Kidney epithelial cell (primary cell): Measurements from ENCODE around the gene PAM. TPM values are rescaled to one million over a fixed set of nuclear protein-coding genes. Genes with fewer than 3 reads are reported as not detected.

Source experiments
- DNase-seq: peaks from one replicate; pipeline ENCODE4 v3.0.0-alpha.2; 2010; ENCODE audit warnings: low read depth
- H3K27me3 ChIP-seq: 2 replicates; pipeline ENCODE4 v1.6.0; 2011; ENCODE audit warnings: low read length; ENCODE audit not compliant: control insufficient read depth, insufficient read depth
- H3K36me3 ChIP-seq: 2 replicates; pipeline ENCODE4 v1.5.1; 2011; ENCODE audit warnings: low read length; ENCODE audit not compliant: control insufficient read depth, insufficient read depth
- H3K4me3 ChIP-seq: 2 replicates; pipeline ENCODE4 v1.5.1; 2011; ENCODE audit warnings: low read depth, mild to moderate bottlenecking, control low read depth, low read length
- total RNA-seq: library from RNA; depleted of rRNA; stranded (reverse); fragments of >200 nt; gene quantifications from 2 replicates; pipeline ENCODE4 v1.2.3, GENCODE V29; 2015
- TF ChIP-seq, protein P1 (sequence below): IDR thresholded peaks from 2 replicates; pipeline ENCODE4 v1.5.1; 2011; ENCODE audit warnings: mild to moderate bottlenecking, moderate library complexity, low read length, control low read depth, inconsistent platforms; ENCODE audit not compliant: insufficient read depth, poor library complexity, severe bottlenecking

The PAM gene
- total RNA-seq, 1 donor from 2014 or later = 95.9 TPM

DNA sequence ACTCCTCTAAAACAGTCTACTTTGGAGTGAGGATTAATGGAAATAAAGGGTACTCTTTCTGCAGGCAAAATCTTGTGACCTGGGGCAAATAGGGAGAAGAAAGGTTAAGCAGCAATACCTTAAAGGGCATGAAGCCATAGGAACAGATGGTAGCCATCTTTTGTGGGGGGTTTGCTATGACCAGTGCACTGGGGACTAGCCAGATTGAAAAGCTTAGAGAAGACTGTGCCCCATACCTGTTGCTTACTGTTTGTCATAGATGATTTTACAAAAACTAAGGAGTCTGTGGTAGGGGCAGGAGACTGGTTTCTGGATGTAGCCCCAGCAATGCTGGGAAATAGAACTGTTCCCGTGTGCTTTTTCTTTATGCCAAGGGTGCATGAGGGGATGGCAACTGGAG is 58.6 kb downstream of the PAM start:
- H3K4me3 ChIP-seq = no peak overlapping the region
- no peaks in the 10 kb centered on the region for H3K36me3 ChIP-seq
- DNase-seq = no peak
- TF ChIP-seq, protein P1, sequence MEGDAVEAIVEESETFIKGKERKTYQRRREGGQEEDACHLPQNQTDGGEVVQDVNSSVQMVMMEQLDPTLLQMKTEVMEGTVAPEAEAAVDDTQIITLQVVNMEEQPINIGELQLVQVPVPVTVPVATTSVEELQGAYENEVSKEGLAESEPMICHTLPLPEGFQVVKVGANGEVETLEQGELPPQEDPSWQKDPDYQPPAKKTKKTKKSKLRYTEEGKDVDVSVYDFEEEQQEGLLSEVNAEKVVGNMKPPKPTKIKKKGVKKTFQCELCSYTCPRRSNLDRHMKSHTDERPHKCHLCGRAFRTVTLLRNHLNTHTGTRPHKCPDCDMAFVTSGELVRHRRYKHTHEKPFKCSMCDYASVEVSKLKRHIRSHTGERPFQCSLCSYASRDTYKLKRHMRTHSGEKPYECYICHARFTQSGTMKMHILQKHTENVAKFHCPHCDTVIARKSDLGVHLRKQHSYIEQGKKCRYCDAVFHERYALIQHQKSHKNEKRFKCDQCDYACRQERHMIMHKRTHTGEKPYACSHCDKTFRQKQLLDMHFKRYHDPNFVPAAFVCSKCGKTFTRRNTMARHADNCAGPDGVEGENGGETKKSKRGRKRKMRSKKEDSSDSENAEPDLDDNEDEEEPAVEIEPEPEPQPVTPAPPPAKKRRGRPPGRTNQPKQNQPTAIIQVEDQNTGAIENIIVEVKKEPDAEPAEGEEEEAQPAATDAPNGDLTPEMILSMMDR = no peak
- H3K27me3 ChIP-seq = no peaks in the 10 kb centered on the region

DNA sequence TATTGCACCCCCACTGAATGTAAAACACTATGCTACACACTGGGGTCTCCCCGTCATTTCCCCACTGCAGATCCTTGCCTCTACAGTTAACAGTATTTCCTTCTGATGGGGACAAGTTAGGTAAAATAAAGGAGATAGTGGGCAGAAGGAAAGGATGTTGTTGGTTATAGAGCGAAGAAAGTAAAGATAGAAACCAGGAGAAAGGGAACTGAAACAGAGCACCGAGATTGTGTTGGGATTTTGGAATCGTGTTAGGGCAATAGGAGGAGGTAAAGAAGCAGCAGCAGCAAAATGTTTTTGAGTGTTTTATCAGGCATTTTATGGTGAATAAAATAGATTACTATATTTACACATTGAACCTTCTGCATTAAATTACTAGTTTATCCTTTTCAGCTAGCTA is 60.0 kb downstream of the PAM start:
- Histone ChIP-seq H3K27me3 (no peaks in the 10 kb centered on the region), H3K36me3 (no peaks in the 10 kb centered on the region), H3K4me3 (no peak overlapping the region)
- DNase-seq = no peak
- TF ChIP-seq, protein P1 = no peak

DNA sequence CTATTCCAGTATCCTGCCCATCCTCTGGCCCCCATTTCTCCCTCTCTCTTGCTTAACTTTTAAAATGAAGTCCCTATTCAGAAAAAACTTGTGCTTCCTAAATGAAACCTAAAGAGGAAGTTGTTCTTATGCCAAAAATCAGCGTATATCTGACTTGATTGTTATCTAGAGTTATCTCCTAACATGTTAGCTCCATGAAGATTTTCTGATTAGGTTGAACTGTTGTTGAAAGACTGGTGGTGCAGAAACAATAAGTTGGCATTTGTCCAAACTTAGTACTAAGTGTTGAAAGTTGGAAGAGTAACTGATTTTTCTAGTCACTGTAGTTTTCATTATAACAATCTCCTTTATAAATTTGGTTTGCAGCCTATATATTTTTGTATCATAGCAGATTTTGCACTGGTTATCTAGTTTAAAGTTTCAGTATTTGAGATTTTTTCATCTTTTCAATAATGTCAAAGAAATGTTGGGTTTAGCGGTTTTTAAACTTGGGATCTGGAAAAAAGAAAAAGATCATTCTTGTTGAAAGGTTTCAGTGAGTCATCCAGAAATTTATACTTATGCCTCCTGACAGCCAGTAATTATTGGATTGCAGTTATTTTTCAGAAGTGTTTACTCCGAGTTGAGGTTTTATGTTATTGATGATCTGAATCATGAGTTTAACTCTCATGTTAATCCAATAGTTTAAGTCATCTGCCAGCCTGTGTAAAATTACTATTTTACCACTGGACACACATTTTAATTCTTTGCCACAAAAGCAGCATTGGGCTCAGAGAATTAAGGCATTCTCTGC is 60.6 kb downstream of the PAM start:
- no peak for DNase-seq
- no peaks in the 10 kb centered on the region for H3K27me3 ChIP-seq
- no peak overlapping the region for H3K4me3 ChIP-seq
- TF ChIP-seq, protein P1 = no peak
- H3K36me3 ChIP-seq = no peaks in the 10 kb centered on the region

DNA sequence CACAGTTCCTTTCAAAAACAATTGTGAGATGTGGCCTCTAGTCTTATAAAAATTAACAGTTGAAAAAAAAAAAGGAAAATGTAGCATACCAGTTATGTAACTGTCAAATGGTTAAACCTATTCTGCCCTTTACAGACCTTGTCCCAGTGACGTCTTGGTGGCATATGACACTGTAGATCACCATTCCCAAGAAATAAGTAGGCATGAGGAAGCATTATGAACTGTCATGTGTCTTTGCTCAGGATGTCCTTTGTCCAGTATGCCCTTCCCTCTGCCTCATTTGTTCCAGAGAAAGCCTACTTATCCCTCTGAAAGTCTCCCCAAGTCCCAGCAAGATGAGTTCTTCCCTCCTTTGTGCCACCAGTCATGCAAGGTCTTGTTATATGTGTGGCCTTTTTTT is 63.2 kb downstream of the PAM start:
- no peak for DNase-seq
- no peaks in the 10 kb centered on the region for H3K36me3 ChIP-seq
- TF ChIP-seq, protein P1 = no peak
- no peak overlapping the region for H3K4me3 ChIP-seq
- no peaks in the 10 kb centered on the region for H3K27me3 ChIP-seq

DNA sequence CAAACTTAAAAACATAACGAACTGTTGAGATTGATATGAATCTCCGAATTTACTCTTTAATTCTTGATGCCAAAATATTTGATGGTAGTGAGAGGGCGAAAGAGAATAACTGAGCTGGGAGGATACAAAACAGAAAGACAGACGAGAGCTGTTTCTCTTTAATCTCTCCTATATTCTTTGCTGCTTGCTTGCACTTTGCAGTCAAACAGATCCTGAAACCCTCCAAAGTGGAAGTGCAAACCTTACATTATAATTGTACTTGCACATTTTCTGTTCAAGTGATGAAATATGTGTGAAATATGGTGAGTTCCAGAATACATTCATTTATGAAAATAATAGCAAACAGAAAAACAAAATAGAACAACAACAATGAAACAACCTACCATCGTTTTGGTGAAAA is 63.8 kb downstream of the PAM start:
- DNase-seq = no peak
- no peaks in the 10 kb centered on the region for H3K36me3 ChIP-seq
- H3K4me3 ChIP-seq = no peak overlapping the region
- H3K27me3 ChIP-seq = no peaks in the 10 kb centered on the region
- TF ChIP-seq, protein P1 = no peak

DNA sequence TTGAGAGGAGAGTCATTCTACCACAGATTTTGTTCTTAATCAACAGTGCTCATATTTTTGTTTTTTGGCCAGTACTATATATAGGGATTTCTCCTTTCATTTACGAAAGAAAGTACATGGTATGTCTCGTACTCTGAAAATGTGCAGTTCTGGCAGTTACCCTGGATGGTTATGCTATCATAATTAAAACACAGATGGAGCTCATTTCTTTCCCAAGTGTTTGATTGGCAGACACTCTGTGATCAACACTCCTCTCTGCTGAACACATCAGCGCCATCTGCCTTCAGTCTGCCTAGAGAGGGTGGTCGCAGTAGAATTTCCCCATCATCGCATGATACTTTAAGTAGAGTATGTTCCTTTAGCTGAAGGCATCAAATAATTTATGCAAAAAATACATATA is 64.5 kb downstream of the PAM start:
- H3K36me3 ChIP-seq = no peaks in the 10 kb centered on the region
- TF ChIP-seq, protein P1 = no peak
- no peak overlapping the region for H3K4me3 ChIP-seq
- DNase-seq = no peak
- H3K27me3 ChIP-seq = no peaks in the 10 kb centered on the region
